HG03432 (cell line): ENCODE results near the gene HEMGN.

Source experiments
- ATAC-seq: cut with Tn5 transposase; IDR thresholded peaks from one replicate; pipeline ENCODE4 v1.9.1; 2021; ENCODE audit warnings: mild to moderate bottlenecking, moderate library complexity; ENCODE audit not compliant: unreplicated experiment

Gene HEMGN

GRCh38 chr9:97933297-97933998 is 4.5 kb downstream of the HEMGN start:
- no peak for ATAC-seq

DNA sequence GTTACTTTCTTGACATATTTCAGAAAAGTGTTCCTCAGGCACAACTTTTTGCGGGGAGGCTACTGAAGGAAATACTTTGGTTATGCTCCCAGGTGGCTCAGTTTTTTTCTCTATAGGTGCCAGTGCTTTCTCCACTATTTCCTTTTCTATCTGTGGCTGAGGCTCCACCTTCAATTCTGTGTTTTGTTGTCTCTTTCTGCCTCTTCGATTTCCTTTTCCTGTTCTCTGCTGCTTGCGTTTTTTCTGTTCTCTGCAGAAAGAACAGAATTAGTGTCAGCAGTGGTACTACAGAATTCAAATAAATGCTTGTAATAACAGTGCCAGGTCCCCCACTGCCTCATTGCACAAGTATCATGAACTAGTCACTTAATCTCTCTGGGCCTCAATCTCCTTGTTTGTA is 7.0 kb downstream of the HEMGN start:
- ATAC-seq = no peak

- no peak for ATAC-seq
These were observed 8.9 kb downstream of the HEMGN start for GRCh38 chr9:97928986-97929604.

- no peak for ATAC-seq
These were observed 12.3 kb downstream of the HEMGN start for GRCh38 chr9:97925497-97926334.

DNA sequence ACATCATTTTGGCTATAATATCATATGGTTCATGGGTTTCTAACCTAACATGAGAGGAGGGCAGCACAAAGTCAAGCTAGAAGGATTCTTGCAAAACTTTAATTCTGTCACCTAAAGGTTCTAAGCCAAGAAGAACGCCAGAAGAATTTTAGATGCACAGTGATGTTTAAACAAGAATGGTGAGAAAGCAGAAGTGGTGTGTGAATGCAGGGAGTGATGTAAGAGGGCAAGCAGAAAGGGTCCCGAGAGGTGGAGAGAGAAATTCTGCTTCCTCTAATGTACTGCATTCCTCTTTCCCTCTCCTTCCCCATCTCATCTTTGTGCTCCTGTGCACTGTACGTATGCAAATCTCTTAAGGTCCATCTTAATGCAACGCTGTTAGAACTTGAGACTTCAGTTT is 13.6 kb downstream of the HEMGN start:
- ATAC-seq = no peak

DNA sequence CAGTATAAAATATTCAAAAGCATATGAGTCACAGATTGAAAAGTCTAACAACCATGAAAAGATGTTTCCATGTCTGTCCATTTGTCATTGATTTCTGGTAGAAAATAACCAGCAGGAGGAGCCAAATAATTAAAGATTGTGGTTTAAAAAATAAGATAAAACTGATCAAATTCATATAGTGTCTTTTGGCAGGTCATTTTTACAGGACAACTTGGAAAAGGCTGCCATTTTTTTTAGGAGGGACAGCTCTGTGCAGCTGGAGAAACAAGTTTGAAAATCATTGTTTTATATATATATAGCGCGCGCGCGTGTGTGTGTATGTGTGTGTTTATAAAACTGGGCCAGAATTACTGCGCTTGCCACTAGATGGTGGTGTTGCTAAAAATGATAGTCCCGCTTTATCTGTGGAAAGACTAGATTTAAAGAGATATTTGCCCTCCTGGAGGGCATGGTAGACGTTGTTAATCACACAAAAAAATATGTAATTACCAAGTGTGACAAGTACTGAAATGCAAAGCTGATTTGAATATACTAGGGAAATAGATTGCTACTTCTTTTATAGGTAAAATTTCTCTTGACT is 14.4 kb downstream of the HEMGN start:
- no peak for ATAC-seq

DNA sequence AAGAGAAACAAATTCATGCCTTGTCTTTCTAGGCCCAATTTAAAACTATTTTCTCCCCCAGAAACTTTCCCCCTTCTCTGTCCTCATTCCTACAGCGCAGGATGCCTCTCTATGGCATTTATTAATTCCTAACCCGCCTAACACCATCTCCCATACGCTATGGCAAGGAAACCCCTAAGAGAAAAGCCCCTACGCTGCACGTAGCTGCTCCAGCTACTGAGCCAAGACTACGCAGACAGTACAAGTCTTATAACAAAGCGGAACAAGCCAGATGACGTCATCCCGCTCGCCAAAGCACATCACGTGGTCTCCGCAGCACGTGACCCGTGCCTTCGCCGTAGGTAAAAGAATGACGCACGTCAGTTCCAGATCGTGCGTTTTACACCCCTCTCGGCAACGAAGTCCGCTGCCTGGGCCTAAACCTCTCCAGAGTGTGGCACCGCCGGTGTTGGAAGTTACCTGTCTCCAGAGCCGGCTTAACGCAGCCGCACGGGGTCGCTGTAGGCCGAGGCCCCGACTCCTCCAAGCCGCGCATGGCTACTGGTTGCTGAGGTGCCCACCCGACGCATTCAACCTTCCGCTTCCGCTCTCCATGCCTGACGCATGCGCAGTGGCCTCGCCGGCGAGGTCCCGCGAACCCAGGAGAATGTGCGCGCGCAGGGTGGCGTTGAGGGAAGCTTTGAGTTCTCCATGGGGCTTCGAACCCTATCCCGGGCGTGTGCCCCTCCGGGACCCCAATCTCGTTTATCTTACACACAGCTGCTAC is 15.8 kb downstream of the HEMGN start, which contains the start of gene TRMO:
Gene TRMO, minus strand, starts transcription at position 542 of the 766 bp plus-strand sequence. Its CDS starts 7 bp downstream, at position 535.
- peak; percentile 87 for ATAC-seq

- ATAC-seq = no peak
These were observed 18.7 kb downstream of the HEMGN start for GRCh38 chr9:97919217-97919813.

DNA sequence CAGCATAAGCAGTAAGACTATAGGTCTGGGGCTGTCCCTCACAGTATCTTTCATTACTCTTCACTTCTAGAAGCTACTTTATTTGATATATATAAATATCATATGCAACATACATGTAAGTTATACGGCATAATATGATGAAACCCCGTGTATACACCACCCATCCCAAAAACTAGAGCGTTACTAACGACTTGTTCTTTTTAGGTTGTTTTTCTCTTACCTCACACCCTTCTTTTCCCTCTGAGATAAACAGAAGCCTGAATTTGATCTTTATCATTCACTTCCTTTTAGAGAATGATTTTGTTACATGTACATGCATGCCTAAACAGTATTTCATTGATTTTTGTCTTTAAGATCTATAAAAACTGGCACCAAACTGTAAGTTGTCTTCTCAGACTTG is 19.4 kb downstream of the HEMGN start:
- ATAC-seq = no peak

- ATAC-seq = no peak
These were observed 26.0 kb downstream of the HEMGN start for GRCh38 chr9:97911970-97912369.

GRCh38 chr9:97911528-97911927 is 26.4 kb downstream of the HEMGN start:
- no peak for ATAC-seq

GRCh38 chr9:97910357-97910756 is 27.6 kb downstream of the HEMGN start:
- no peak for ATAC-seq

DNA sequence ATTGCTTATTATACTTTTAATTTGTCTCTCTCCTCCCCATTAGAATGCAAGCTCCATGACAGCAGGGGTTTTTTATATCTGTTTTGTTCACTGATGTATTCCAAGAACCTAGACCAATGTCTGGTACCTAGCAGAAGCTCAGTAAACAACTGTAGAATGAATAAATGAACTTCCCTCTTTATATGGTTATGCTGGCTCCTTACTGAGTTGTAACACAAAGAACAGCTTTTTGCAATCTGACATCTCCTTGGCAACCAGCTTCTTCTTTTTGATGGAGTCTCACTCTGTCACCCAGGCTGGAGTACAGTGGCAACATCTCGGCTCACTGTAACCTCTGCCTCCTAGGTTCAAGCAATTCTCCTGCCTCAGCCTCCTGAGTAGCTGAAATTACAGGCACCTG is 29.3 kb downstream of the HEMGN start:
- ATAC-seq = no peak

- ATAC-seq = no peak
These were observed 30.3 kb downstream of the HEMGN start for GRCh38 chr9:97907632-97908031.

DNA sequence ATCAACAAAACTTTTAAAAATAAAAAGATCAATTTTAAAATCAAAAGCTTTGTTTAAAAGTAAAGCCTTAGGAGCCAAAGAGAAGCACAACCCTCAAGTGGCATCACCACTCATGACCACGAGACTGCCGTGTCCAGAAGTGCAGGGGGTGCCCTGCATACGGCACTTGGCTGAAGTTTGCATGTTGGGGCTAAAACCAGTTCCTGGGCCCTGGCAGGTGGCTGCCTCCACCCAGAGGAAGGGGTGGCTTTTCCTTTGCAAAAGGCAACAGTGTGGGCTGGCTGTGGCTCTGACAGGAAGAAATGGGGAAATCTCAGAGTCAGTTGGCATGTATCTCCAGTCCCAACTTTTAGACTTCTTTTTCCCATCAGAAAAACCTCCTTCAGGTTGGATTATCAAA is 30.9 kb downstream of the HEMGN start:
- no peak for ATAC-seq

- ATAC-seq = no peak
These were observed 31.6 kb downstream of the HEMGN start for GRCh38 chr9:97906236-97906831.

GRCh38 chr9:97905228-97905627 is 32.7 kb downstream of the HEMGN start:
- no peak for ATAC-seq

DNA sequence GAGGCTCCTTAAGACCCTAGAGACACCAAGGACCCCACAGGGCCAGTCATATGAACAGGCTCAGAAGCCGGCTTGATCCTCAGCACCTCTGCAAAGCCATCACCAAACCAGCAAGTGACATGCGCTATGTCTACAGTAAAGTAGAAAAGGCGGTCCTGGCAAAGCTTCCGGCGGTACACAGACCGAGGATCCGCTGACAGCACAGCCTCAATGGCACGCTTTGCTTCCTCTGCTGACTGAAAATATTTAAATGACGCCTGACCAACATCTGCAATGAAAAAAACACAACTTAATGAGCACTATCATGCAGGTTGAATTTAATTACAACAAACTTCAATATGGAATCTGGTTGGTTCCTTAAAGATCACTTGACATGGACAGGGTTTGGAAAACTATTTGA is 33.2 kb downstream of the HEMGN start:
- ATAC-seq = no peak

- no peak for ATAC-seq
These were observed 34.8 kb downstream of the HEMGN start for GRCh38 chr9:97903177-97903576.
